RWPE1 (cell line): ENCODE results near the gene FAHD1.

Experiments used
- CTCF ChIA-PET: fragments of 350-600 bp; sonication (Branson Sonifier 250); formaldehyde crosslinking; extraction: SDS; loops from one replicate; lab custom pipeline; 2021; lab: Yijun Ruan, JAX
- POLR2A ChIA-PET: fragments of 400-600 bp; formaldehyde crosslinking; extraction: SDS; loops from one replicate; lab custom pipeline; 2020; ENCODE audit warnings: antibody characterized with exemption; ENCODE audit not compliant: low non-redundant PET; lab: Yijun Ruan, JAX
- DNase-seq: peaks from one replicate; pipeline ENCODE4 v3.0.0; 2012; ENCODE audit warnings: low spot score
- H3K27ac ChIP-seq: fragments of 450-650 bp; 2 replicates; pipeline ENCODE4 v1.5.1; 2017
- TF ChIP-seq, protein P1 (sequence below): fragments of 450-650 bp; conservative IDR thresholded peaks from 2 replicates; pipeline ENCODE4 v1.5.1; 2017; ENCODE audit warnings: low read depth, mild to moderate bottlenecking

Gene FAHD1

DNA sequence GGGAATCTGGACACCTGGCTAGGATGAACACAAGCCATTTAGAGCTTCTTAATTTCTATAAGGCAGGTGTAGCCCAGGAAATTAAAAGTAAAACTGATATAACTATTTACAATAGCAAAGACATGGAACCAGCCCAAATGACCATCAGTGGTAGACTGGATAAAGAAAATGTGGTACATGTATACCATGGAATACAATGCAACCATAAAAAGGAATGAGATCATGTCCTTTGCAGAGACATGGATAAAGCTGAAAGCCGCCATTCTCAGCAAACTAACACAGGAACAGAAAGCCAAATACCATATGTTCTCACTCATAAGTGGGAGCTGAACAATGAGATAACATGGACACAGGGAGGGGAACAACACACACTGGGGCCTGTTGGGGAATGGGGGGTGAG, 19.4 kb downstream of the FAHD1 start:
- CTCF ChIA-PET: no interaction called here
- POLR2A ChIA-PET: no interaction called here
- TF ChIP-seq, protein P1, sequence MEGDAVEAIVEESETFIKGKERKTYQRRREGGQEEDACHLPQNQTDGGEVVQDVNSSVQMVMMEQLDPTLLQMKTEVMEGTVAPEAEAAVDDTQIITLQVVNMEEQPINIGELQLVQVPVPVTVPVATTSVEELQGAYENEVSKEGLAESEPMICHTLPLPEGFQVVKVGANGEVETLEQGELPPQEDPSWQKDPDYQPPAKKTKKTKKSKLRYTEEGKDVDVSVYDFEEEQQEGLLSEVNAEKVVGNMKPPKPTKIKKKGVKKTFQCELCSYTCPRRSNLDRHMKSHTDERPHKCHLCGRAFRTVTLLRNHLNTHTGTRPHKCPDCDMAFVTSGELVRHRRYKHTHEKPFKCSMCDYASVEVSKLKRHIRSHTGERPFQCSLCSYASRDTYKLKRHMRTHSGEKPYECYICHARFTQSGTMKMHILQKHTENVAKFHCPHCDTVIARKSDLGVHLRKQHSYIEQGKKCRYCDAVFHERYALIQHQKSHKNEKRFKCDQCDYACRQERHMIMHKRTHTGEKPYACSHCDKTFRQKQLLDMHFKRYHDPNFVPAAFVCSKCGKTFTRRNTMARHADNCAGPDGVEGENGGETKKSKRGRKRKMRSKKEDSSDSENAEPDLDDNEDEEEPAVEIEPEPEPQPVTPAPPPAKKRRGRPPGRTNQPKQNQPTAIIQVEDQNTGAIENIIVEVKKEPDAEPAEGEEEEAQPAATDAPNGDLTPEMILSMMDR: no peak
- DNase-seq: no peak
- H3K27ac ChIP-seq: no peak overlapping the region

DNA sequence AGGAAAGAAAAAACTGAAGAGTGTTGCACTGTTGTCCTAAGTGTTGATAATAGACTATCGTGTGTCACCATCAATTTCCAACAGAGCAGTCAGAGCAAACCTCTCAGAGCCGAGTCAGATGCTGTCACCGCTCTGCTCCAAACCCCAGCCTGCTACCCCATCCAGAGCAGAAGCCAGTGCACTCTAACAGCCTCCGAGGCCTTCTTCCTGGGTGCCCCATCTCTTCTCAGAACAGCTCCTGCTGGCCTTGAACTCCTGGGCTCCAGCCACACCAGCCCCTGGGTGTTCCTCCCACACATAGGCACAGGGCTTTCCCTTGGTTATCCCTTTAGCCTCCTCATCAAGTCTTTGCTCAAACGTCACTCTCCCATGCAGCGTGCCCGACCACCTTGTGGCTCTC, 24.0 kb downstream of the FAHD1 start:
- no peak for DNase-seq
- CTCF ChIA-PET: no interaction called here
- POLR2A ChIA-PET: no interaction called here

DNA sequence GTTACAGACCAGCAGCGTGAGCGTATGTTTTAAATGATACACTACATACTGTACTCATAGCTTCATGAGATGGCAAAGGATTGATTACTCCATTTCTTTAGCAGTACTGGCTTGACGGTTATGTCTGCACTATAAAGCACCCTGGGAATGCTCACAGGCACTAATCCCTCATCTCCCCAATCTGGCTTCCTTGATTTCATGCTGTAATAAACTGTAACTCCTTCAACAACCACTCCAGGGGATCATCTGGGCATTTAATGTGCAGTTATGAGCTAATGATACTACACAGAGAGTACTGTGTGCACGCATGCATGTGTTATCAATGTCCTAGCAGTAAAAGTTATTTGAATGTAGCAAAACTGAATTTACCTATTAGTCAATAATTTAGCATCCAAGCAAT, 24.8 kb downstream of the FAHD1 start:
- DNase-seq: no peak
- CTCF ChIA-PET: interaction anchor here (0.7 kb wide), 1 partner anchor 168 kb away, joined by 3 read pairs; the partner anchor contains the start of gene NPW
- no peak overlapping the region for H3K27ac ChIP-seq
- TF ChIP-seq, protein P1: no peak
- POLR2A ChIA-PET: no interaction called here

More for the DNA sequence above, 24.0 kb downstream of the FAHD1 start:
- TF ChIP-seq, protein P1: no peak
- H3K27ac ChIP-seq: no peak overlapping the region

DNA sequence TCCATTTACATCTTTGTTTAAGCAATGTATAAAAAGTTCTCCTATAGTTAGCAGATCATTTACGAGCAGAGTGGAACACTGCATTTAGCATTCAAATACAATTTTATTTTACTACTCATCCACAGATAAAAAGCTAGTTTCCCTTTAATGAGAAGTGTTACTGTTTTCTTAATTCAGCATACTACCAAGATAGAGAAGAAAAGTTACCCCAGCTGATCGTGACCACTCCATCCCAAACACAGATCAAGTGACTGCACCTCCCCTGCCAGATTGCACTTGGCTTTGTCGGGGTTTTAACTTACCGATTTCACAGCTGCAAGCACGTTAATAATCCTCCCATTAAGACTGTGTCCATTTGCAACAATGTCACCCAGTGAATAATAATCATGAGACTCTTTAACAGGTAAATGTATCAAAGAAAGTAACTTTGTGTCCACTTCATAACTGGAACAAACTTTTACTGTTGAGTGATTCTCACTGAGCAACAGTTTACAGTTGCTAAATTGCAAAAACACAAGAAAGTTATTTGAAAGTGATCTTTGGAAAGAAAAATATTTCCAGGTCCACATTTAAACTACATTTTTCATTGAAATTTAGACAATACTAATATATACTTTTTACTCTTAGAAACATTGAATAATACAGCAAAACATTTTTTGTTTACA, 30.6 kb downstream of the FAHD1 start:
- ChIA-PET CTCF (no interaction called here), POLR2A (no interaction called here)
- TF ChIP-seq, protein P1: no peak
- no peak for DNase-seq
- no peak overlapping the region for H3K27ac ChIP-seq

DNA sequence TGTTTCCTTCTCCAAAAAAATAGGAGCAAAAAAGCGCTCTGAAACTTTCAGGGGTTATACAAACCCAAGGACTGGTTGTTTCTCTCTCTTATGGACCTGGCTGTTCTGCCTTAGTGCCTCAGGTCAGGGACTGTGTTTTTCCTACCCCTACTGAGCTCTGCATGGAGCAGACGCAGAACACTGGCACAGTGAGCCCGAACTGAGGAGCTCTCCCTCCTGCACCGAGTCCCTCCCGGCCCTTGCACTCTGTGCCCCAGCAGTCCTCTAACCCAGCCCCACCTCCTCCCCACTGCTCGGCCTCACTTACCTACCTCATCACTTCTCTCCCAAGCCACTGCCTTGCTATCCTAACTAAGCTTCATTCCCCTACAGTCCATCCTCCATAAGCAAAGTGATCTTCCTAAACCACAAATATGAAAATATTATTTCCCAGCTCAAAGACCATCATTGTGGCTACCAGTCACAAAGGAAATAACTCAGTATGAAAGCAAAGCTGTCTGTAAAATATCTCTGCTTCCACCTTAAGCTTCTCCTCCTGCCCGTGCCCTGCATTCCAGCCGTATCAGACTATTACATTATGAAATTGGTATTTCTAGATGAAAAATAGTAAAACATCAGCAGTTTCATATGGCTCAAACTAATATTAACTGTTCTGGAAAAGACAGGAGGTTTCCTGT, 31.3 kb downstream of the FAHD1 start:
- ChIA-PET CTCF (no interaction called here), POLR2A (no interaction called here)
- no peak for DNase-seq
- no peak overlapping the region for H3K27ac ChIP-seq
- TF ChIP-seq, protein P1: no peak

DNA sequence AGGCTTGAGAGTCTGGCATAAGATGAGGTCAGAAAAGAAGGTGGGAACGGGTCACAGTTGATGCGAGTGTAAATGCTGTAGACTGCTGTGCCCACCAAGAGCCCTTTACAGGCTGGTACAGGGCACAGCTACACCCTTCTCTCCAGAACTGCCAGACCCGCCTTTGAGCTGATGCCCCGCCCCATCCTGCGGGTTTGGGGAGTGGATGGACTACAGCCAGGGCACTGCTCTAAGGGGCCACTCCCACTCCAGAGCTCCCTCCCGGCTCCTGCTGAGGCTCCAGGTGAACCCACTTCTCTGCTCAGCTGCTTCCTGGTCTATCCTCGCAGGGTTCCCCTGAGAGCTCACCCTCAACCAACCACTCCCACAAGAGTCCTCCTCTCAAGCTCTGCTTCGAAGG, 32.6 kb downstream of the FAHD1 start:
- TF ChIP-seq, protein P1: no peak
- no peak for DNase-seq
- POLR2A ChIA-PET: no interaction called here
- CTCF ChIA-PET: interaction anchor here (0.7 to 0.9 kb wide), 2 partner anchors 10 to 439 kb away, joined by 3 to 4 read pairs; no protein-coding TSS in a partner anchor
- no peak overlapping the region for H3K27ac ChIP-seq
